ENCODE measurements around the gene KRT13.
A peak's percentile ranks its signal among the peaks of the same experiment; 100 is the strongest.

Gene KRT13

DNA sequence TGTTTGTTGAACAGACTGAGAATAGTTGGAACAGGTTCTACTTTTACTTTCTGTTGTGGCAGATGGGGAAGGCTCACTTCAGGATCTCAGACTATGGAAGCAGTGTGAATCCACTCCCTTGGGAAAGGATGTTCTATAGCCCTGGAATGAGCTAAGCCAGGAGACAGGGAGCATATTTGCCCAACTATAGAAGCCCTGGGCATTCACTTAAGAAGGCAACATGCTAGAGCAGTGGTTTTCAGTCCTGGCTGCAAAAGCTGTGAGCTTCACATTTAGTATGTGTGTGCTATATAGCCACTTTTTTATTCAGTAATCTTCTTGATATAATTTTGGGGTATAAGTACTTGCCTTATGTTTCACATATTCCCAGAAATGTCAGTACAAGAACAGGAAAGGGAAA, 37.1 kb downstream of the KRT13 start:
- H3K4me3 ChIP-seq (replicated peaks; ENCODE audit: low read depth, low read length) = no peak overlapping the region
- no peak for DNase-seq (ENCODE audit: extremely low read depth, low read depth)
- TF ChIP-seq, protein P1, sequence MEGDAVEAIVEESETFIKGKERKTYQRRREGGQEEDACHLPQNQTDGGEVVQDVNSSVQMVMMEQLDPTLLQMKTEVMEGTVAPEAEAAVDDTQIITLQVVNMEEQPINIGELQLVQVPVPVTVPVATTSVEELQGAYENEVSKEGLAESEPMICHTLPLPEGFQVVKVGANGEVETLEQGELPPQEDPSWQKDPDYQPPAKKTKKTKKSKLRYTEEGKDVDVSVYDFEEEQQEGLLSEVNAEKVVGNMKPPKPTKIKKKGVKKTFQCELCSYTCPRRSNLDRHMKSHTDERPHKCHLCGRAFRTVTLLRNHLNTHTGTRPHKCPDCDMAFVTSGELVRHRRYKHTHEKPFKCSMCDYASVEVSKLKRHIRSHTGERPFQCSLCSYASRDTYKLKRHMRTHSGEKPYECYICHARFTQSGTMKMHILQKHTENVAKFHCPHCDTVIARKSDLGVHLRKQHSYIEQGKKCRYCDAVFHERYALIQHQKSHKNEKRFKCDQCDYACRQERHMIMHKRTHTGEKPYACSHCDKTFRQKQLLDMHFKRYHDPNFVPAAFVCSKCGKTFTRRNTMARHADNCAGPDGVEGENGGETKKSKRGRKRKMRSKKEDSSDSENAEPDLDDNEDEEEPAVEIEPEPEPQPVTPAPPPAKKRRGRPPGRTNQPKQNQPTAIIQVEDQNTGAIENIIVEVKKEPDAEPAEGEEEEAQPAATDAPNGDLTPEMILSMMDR (IDR thresholded peaks at IDR 0.05; ENCODE audit: low read depth, low read length, missing control alignments) = no peak

DNA sequence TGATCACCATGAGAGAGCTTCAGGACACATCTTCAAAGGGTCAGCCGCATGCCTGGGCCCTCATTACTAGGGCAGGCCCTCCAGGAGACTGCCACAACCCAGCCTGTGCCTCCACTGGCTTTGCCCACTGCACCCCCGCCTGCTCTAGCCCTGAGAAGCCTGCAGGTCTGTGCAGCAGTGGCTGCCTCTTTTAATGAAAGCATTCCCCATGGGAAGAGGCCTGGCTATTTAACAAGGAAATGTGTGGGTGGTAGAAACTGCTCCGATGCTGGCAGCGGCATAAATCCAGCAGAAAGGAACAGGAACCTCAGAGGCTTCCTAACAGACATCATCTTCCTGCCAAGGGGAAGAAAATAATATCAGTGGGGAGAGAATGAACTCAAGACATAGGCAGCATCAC, 37.9 kb downstream of the KRT13 start:
- no peak overlapping the region for H3K4me3 ChIP-seq (replicated peaks; ENCODE audit: low read depth, low read length)
- TF ChIP-seq, protein P1 (IDR thresholded peaks at IDR 0.05; ENCODE audit: low read depth, low read length, missing control alignments) = no peak
- DNase-seq (ENCODE audit: extremely low read depth, low read depth) = no peak

DNA sequence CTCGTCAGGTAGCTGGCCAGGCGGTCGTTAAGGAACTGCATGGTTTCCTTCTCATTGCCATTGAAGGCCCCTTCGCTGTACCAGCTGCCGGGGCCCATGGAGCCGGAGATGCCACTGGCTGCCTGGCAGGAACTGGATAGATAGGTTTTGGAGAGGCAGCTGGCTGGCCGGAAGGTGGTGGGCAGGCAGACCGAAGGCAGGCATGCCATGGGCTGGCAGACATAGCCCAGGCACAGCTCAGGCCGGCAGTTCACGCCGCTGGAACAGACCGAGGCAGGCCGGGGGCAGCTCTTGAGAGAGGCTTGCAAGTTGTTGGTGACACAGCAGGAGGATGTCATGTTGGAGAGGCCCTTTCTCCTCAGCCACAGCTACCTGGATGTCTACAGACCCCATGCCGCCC, 38.4 kb downstream of the KRT13 start, which contains the start of gene KRT32:
KRT32 (minus strand) TSS at position 399 of the 400 bp plus-strand sequence; CDS start at position 338, 61 bp downstream.
- no peak within 1 kb of the TSS for H3K4me3 ChIP-seq (replicated peaks; ENCODE audit: low read depth, low read length)
- DNase-seq (ENCODE audit: extremely low read depth, low read depth) = no peak
- TF ChIP-seq, protein P1 (IDR thresholded peaks at IDR 0.05; ENCODE audit: low read depth, low read length, missing control alignments) = no peak

DNA sequence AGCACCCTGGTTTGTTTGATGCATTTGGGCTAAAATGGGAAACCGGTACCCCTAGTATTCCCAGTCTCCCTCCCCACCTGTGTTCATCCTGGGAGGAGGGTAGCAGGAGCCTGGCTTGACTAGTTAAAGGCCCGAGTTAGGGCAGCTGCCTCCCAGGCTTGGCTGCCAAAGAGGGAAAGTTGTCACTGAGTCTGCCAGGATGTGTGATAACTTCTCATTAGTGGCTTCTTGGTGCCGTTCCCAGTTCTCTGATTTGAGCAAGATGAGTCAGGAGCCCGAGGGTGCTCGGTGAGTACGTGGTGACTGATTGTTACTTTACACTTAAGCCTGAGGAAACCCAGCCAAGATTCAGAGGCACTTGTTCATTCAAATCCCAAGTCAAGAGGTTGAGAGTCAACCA, 40.7 kb downstream of the KRT13 start:
- H3K4me3 ChIP-seq (replicated peaks; ENCODE audit: low read depth, low read length) = no peak overlapping the region
- TF ChIP-seq, protein P1 (IDR thresholded peaks at IDR 0.05; ENCODE audit: low read depth, low read length, missing control alignments) = no peak
- DNase-seq (ENCODE audit: extremely low read depth, low read depth) = peak; percentile 58

DNA sequence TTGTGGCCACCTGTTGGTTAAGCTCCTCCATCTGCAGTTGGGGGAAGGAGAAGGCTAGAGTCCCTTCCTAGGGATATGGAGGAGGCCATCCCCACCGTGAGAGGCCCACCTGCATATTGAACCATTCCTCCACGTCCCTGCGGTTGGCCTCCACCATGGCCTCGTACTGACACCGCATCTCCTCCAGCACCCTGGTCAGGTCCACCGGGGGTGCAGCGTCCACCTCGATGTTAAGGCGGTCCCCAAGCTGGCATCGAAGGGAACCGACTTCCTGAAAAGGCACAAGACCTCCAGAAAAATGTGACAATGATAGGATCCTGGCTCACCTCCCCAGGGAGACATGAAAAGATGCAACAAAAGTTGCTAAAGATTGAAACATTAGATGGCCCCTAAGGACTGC, 41.2 kb downstream of the KRT13 start:
- no peak overlapping the region for H3K4me3 ChIP-seq (replicated peaks; ENCODE audit: low read depth, low read length)
- no peak for DNase-seq (ENCODE audit: extremely low read depth, low read depth)
- TF ChIP-seq, protein P1 (IDR thresholded peaks at IDR 0.05; ENCODE audit: low read depth, low read length, missing control alignments) = no peak

DNA sequence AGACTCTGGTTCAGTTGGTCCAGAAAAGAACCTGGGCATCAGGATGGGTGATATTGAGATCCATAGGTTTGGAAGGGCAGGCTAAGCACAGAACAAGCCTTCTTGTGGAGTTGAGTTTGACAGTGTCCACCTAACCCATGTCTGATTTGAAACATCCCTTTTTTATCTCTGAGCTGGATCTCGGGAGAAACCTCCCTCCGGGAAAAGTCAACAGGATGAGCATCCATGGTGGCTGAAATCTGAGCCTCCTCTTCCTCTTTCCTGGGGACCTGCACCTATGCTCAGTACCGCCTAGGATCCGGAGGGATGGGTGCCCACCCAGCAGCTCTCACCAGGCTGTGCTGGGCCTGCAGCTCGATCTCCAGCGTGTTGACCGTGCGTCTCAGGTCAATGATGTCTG, 41.7 kb downstream of the KRT13 start:
- H3K4me3 ChIP-seq (replicated peaks; ENCODE audit: low read depth, low read length) = no peak overlapping the region
- no peak for DNase-seq (ENCODE audit: extremely low read depth, low read depth)
- TF ChIP-seq, protein P1 (IDR thresholded peaks at IDR 0.05; ENCODE audit: low read depth, low read length, missing control alignments) = no peak

DNA sequence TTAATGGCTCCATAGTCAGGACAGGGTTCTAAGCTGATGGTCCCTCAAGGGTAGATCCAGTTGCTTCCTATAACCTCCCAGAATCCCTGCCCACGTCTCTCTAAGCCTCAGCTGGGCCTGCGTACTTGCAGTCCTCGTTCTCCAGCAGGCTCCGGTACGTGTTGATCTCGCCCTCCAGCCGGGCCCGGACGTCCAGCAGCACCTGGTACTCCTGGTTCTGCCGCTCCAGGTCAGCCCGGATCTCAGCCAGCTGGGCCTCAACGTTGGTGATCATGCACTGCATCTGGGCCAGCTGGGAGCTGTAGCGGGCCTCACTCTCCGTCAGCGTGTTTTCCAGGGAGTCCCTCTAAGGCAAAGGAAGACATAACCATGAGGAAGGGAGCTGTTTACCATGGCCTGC, 42.7 kb downstream of the KRT13 start:
- TF ChIP-seq, protein P1 (IDR thresholded peaks at IDR 0.05; ENCODE audit: low read depth, low read length, missing control alignments) = no peak
- DNase-seq (ENCODE audit: extremely low read depth, low read depth) = no peak

More for the DNA sequence above, 42.7 kb downstream of the KRT13 start:
- no peak overlapping the region for H3K4me3 ChIP-seq (replicated peaks; ENCODE audit: low read depth, low read length)

All from HFF-Myc (cell line).